Measurements from ENCODE around the gene FBXL7.

The FBXL7 gene

GRCh38 chr5:15612915-15613635 is 113.1 kb downstream of the FBXL7 start:
- no peak for DNase-seq (ENCODE audit: low read depth in 2 of 2)

GRCh38 chr5:15614679-15615078 is 114.7 kb downstream of the FBXL7 start:
- no peak for DNase-seq (ENCODE audit: low read depth in 2 of 2)

- no peak for DNase-seq (ENCODE audit: low read depth in 2 of 2)
Observed at GRCh38 chr5:15615859-15616258, 115.9 kb downstream of the FBXL7 start.

GRCh38 chr5:15618938-15619337 is 119.0 kb downstream of the FBXL7 start:
- no peak for DNase-seq (ENCODE audit: low read depth in 2 of 2)

- no peak for DNase-seq (ENCODE audit: low read depth in 2 of 2)
Observed at GRCh38 chr5:15620501-15620900, 120.5 kb downstream of the FBXL7 start.

- no peak for DNase-seq (ENCODE audit: low read depth in 2 of 2)
Observed at GRCh38 chr5:15621094-15621493, 121.1 kb downstream of the FBXL7 start.

GRCh38 chr5:15623794-15624193 is 123.8 kb downstream of the FBXL7 start:
- no peak for DNase-seq (ENCODE audit: low read depth in 2 of 2)

GRCh38 chr5:15627109-15627508 is 127.1 kb downstream of the FBXL7 start:
- no peak for DNase-seq (ENCODE audit: low read depth in 2 of 2)

GRCh38 chr5:15627647-15628046 is 127.7 kb downstream of the FBXL7 start:
- DNase-seq (ENCODE audit: low read depth in 2 of 2): no peak

GRCh38 chr5:15630441-15630840 is 130.5 kb downstream of the FBXL7 start:
- no peak for DNase-seq (ENCODE audit: low read depth in 2 of 2)

- no peak for DNase-seq (ENCODE audit: low read depth in 2 of 2)
Observed at GRCh38 chr5:15634591-15635288, 134.8 kb downstream of the FBXL7 start.

- no peak for DNase-seq (ENCODE audit: low read depth in 2 of 2)
Observed at GRCh38 chr5:15635289-15635616, 135.3 kb downstream of the FBXL7 start.

- no peak for DNase-seq (ENCODE audit: low read depth in 2 of 2)
Observed at GRCh38 chr5:15637345-15637744, 137.4 kb downstream of the FBXL7 start.

- no peak for DNase-seq (ENCODE audit: low read depth in 2 of 2)
Observed at GRCh38 chr5:15637886-15638285, 137.9 kb downstream of the FBXL7 start.

- DNase-seq (ENCODE audit: low read depth in 2 of 2): no peak
Observed at GRCh38 chr5:15638296-15638695, 138.3 kb downstream of the FBXL7 start.

GRCh38 chr5:15639288-15639687 is 139.3 kb downstream of the FBXL7 start:
- DNase-seq (ENCODE audit: low read depth in 2 of 2): no peak

GRCh38 chr5:15640116-15640515 is 140.1 kb downstream of the FBXL7 start:
- DNase-seq (ENCODE audit: low read depth in 2 of 2): no peak

GRCh38 chr5:15643731-15644130 is 143.8 kb downstream of the FBXL7 start:
- DNase-seq (ENCODE audit: low read depth in 2 of 2): no peak

- no peak for DNase-seq (ENCODE audit: low read depth in 2 of 2)
Observed at GRCh38 chr5:15645381-15646160, 145.6 kb downstream of the FBXL7 start.

GRCh38 chr5:15646371-15646770 is 146.4 kb downstream of the FBXL7 start:
- DNase-seq (ENCODE audit: low read depth in 2 of 2): no peak

GRCh38 chr5:15647251-15647650 is 147.3 kb downstream of the FBXL7 start:
- DNase-seq (ENCODE audit: low read depth in 2 of 2): no peak

GRCh38 chr5:15650266-15650665 is 150.3 kb downstream of the FBXL7 start:
- DNase-seq (ENCODE audit: low read depth in 2 of 2): no peak

- DNase-seq (ENCODE audit: low read depth in 2 of 2): no peak
Observed at GRCh38 chr5:15654779-15655178, 154.8 kb downstream of the FBXL7 start.

Data from stimulated activated CD8-positive, alpha-beta memory T cell treated with anti-CD3 and anti-CD28 coated beads, Interleukin-2, amount 100 ng/mL, for 1 hour (primary cell).